Stimulated activated CD4-positive, alpha-beta T cell treated with anti-CD3 and anti-CD28 coated beads, Interleukin-12 subunit alpha, Interleukin-12 subunit beta, amount 100 ng/mL, for 24 hours (primary cell): ENCODE results near the gene PDE11A.

ENCODE experiments used
- DNase-seq, 2 experiments: peaks; one replicate each; pipeline ENCODE4 v3.0.0-alpha.2; 2020; ENCODE audit warnings: low read depth in 2 of 2

Gene PDE11A

DNA sequence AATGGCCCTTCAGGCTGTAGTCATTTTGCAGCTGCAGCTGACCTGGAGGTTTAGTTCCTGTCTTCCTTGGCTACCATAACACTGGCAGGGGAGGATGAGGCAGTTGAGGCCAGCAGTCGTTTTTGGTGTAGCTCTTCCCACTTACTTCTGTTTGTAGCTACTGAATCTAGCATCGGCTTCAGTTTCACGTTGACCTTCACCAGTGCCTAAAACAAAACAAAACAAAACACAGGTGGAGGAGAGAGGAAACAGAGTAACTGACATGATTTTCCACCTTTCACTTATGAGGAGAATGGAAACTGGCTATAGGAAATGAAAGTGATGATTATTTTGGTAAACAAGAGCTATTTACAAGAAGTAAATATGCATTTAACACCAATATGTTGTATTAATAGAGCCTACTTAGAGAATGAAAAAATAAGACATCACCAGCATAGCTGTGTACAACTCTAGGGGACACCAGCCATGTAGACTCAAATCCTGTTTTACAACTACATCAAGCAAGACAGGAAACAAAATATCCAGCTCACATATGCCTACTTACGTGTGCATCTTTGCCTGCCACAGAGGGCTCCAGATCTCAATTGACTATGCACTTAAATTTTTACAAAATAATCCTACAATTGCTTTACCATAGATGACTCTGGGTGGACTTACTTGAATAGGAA lies 443.1 kb downstream of the PDE11A start:
- DNase-seq, result no peak

DNA sequence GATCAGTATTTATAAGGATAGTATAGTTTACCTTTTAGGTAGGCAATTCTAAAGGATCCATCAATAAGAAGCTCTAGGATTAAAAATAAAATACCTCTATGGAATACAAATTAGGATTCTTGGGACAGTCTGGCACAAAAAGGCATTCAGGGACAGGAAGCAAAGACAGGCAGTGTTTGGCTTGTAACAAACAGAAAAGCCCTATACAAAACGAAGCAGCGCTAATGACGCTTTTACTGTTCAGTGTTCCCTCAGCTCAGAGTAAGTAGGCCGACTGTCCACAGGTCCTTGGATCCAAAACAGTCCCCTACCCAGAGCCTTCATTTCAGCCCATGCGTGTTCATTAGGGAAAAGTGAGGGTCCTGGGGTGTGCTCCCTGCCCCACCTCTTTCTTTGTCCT lies 443.7 kb downstream of the PDE11A start:
- no peak for DNase-seq

DNA sequence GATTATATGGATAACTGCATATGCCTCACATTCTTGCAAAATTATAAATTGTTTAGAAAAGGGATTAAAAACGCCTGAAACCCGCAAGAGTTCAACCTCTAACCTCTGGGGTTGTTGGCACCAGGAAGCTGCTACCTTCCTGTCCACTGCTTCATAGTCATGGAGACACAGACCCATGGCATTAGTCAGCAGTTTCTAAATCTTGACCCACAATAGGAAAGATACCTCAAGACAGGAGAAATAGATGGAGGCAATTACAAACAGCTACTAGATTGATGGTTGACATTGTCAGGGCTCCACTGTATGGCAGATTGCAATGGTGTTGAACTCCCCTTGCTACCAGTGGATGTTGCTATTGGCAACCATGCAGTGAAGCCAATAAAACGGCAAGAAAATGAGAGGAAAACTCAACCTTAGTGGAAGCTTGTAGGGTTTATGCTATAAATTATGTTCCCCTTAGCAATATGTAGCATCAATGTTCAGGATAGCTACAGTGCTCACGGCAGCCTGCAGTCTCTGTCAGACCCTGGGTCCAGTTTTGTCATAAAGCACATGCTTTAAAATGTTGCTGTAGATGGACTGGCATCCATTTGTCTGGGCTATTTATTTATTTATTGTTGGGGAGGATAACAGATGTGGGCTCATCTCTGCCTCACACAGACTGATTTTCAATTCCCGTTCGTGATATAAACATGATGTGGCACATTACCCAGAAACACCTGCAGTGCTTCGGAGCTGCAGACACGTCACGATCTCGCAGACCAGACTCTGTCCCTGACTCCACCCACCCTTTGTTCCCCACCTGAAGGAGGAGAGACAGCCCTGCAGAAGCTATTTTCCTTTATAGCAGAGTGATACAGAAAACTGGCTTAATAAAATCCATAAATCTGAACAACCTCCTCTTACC lies 446.6 kb downstream of the PDE11A start:
- DNase-seq, result no peak

DNA sequence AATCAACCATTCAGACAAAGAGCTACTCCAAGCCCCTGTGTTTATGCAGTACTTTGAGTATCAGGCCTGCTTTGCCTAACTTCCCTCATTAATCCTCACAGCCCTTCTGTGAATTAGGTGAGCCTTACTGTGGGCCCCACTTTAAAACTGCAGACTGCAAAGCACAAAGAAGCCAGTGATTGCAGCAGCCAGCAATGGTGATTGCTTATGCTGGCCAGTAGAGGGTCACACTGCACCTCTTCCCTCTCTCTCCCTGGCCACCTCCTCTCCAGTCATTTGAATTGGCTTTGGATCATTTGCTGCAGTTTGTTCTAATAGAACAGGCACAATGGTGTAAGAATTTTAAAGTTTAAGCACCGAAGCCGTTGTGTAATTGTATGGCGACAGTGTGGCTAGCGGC lies 450.1 kb downstream of the PDE11A start:
- DNase-seq, result no peak

DNA sequence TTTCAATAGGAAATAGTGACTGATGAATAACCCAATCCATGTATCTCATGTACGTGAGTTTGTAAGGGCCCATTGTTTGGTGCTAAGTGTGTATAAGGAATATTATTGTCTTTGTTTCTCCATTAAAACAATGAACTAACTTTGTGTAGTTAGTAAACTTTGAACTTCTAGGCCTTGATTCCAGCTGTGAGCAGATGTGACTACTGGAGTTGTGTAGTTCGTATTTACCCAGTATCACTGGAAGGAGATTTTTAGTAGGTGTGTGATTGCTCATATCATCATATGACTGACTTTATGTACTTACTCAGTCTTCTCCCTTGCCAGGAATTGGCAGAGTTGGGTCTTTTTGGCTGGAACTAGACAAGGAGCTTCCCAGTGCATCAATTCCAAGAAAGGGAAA lies 452.6 kb downstream of the PDE11A start:
- DNase-seq, result no peak

DNA sequence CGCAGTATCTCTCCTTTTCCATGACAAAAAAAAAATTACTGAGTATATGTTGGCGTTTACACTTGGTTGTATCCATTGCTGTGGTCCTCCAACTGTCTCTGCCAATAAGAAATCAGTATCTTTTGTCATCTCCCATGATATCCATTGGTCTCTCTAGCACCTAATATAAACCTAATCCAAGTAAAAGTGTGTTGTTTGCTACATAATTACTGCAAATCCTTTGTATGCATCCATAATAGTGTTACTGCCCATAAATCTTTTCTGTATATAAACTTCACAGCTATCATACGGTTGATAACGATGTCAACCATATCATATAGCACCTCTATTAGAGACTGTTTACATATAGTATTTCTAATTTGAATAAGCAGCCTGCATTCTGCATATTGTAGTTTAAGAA lies 453.1 kb downstream of the PDE11A start:
- no peak for DNase-seq

DNA sequence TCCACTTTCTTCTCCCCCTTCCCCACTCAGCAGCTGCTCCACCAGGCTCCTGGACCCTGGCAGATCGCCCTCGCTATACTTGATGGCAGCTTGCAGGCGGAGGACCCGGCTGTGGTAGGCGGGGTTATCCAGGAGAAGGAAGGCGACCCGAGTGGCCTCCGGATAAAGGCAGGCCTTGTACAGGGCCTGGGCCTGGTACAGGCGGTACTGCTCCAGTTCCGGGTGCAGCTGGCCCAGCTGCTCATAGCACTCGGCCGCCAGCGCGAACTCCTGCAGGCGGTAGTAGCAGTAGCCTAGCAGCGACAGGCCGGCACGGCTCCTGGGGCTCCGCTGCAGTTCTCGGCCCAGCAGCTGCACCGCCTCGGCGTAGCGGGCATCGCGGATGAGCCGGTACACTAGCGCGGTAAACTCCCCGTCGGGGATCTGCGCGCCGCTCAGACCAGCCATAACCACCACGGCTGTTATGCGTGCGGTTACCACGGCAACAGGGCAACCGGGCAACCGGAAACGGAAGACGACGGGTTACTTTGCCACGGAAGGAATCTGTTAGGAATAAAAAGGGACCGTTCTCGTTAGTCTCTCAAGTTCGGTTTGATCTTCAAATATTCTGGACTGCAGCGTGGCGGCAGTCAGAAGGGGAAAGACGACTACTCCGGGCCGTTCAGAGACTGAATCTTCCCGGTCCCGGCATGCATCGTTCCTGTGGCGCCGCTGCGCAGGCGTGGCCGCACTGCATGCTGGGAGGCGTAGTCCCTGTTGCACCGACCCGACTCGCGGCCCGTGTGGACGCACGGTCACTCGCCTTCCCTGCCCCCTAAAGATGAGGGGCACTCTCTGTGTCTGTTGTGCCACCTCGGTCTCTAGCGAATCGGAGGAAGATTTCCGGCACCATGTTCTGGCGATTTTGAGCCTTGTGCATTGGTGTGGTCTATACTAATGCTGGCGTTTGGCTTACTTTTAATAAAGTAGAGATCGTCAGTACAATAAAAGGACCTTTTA lies 454.0 kb downstream of the PDE11A start:
- peak; percentile 80 to 88 for DNase-seq

DNA sequence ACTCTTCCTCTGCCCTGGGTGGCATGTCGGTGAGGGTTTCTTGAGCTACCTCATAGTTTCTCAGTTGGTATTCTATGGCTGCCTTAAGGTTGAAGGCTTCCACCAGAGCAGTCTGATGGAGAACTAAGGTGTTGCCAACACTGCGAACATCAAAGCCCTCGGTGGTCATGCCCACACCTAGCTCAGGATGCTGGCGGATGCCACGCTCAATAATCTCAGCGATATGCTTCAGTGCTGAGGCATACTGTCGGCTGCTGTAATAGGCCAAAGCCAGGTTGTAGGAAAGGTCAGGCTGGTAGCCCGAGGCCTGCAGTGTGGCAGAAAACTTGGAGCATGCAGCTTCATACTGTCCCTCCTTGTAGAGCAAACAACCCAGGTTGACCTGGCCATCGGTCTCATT lies 454.7 kb downstream of the PDE11A start:
- no peak for DNase-seq

DNA sequence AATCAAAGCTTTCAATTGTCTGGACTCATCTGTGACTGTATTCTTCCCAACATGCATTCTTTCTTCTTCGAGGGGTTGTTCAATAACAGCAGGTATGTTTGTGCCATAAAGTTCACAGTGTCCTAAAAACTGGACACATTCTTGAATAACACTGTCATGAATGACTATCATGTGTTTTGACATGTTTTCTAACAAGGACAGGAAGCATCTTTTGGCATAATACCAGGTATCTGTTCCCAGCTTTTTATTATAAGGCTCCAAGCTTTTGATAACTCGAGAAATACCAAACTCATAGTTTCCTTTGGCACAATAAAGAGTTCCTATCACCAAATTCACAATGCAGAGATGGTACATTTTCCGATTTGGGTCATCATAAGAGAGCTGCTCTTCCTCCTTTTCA lies 455.8 kb downstream of the PDE11A start:
- DNase-seq, result no peak

DNA sequence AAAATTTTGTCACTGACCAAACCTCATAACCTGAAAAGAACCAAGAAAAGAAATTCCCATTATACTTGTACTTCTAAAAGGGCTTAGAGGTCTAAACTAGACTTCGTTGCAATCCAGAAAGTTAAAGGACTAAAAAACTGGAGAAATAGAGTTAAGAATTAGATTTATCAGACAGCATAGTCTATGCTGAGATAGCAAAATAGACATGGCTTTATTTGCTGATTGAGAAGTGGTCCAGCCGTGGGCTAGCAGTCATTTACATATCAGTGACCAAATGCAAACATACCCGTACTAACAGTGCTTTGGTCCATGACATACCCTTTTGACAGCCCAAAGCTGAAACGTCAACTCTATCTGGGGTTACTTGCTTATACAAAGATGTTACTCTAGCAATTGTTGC lies 456.5 kb downstream of the PDE11A start:
- DNase-seq, result no peak

DNA sequence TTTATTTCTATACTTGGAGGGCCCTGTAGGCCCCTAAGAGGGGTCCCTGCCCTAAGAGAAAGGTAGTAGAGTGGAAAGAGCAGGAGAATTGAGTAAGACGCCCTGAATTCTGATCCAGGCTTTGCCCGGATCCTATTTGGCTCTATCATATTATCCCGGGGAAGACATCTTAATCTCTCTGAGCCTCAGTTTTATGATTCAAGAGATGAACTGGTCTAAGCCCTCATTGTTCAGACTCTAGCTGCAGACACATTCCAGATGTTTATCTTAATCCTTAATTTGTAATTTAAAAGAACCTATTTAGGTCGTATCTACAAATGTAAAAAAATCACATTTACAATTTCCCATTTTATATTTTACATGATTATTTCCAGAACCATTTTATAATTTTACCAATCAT lies 459.9 kb downstream of the PDE11A start:
- DNase-seq, result no peak

DNA sequence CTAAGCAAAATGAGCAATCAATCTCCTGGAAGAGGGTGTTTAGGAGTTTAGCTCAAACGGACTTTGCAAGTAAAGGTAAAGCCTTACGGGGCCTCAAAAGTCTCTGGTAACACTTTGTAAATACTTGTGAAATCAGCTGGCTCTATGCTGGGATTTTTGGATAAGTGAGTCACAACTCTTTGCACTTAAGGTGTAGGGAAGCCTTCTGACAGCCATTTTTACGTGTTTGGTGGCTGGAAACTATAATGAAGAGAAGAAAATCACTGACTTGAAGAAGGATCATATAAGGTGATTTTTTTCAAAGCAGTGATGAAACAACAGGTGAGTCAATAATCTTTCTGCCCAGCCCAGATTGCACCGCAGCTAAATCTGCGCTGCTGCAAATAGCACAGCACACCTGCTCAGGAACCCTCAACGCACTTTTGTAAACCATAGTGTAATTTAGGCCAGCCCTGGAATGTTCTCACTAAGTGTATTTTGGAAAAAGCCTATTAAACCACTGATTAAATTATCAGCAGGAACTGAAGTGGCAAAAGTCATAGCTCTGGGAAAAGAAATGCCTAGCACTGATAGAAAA lies 461.2 kb downstream of the PDE11A start:
- no peak for DNase-seq

DNA sequence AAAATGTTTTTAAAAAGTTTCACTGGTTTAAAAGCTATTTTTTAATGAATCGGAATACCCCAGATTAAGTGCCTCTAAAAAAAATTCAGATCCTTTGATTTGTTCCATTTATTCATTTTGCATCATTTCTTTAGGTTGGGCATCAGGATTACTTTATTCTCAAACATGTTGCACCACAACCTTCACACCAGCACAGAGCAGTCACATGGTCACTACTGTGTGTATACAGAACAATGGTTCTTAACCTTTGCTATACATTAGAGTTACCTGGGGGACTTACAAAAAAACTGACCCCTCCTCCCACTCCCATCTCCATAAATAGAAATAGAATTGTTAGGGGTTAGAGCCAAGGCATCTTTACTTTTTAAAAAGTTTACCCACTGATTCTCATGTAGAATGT lies 461.8 kb downstream of the PDE11A start:
- DNase-seq, result no peak

DNA sequence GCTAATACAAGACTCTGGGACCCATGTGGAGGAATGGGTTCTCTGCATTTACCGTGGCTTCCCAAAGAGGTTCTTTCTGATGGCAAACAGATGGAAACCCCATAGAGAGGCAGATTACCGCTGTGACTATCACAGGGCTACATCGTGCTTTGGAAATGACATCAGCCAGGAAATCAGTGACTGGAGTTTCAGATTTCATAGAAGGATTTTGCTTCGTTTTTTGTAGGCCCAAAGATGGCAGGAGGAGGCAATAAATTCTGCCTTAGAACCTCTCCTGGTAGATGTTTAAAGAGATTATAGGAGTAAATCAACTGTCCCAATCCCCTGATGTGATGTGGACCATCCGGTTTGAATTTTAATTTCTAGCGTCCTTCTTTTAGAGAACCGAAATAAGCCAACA lies 465.9 kb downstream of the PDE11A start:
- DNase-seq, result no peak

DNA sequence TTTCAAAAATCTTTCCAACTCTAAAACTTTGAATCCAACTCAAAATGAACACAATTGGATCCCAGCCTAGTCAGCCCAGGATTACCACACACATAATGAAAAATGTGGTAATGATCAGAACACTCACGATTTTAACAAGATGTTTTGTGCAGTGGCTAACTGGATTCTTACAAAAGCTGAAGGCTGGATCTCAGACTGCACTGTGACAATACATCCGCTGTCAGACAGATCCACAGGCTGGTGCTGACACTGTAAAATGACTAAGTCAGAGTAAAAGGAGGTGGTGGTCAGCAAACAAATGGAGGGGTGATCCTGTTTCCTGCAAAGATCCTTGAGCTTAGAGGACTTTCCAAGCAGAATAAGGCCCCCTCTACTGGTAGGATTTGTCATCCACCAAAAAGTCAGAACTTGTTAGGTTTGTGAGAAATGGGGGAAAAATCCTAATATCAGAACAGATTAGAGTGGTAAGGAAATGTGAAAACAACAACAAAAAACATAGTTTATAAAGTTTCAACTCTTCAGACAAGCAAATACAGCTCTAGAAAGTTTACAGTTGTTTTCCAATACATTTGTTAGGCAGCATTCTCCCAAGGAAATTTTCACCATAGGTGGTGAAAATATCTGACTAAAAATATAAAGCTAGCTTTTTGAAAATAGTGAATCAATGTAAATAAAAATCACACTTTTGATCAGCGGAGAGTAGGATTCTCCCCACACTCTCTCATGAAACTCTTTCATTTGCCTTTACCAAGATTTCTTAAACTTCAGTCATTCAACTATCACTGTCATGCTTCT lies 468.1 kb downstream of the PDE11A start:
- DNase-seq, result no peak

DNA sequence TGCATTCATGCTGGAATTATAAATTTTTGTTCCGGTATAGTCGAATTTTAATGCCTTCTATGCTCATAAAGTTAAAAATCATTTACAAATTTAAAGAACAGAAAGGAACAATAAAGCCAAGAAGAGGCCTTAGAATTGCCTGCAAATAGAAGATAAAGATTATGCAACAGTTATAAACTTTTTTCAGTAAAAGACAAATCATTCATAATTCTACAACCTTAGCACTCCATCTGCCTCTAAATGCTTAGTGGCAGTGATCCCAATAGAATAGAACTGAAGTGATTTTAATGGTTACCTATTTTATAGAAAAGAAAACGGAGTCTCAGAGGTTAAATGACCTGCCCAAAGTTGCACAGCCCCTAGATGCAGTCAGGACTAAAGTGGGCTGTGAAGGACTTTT lies 468.8 kb downstream of the PDE11A start:
- no peak for DNase-seq

DNA sequence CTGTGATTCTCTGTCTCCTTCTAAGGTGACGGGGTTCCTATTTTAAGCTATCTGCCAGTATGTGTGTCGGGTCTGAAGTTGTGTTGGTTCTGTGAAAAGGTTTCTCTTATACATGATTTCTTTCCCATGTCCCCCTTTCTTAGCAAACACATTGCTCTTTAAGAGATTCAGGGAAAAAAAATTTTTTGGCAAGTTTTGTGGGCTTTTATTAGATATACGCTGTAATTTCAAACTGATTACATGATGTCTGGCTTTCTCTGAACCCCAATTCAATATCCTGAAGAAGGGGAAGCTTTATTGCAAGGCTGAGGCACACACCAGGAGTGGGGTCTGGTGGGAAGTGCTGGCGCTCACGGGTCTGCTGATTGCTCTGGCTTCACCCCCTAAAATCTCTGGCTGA lies 469.4 kb downstream of the PDE11A start:
- DNase-seq, result no peak

DNA sequence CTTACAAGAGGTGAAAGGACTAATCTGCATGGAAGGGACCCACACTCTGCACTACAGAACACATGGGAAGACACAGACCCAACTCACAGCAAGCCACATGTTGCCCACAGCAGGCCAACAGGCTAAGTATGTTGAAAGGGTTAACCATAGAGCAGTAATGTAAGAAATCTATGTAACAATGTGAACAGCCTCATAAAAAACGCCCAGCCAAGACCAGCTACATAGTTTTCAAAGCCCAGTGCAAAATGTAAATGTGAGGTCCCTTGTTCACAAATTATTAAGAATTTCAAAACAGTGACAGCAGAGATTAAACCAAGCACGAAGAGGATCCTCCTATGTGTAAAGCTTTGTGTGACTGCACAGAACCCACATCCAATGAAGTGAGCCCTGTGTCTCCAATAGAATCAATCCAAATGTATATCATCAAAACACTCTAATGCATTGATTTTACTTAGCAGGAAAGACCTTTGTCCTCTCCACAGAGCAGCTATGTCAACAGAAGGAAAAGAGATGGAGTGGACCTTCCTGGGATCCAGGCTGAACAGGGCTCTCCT lies 469.9 kb downstream of the PDE11A start:
- no peak for DNase-seq

DNA sequence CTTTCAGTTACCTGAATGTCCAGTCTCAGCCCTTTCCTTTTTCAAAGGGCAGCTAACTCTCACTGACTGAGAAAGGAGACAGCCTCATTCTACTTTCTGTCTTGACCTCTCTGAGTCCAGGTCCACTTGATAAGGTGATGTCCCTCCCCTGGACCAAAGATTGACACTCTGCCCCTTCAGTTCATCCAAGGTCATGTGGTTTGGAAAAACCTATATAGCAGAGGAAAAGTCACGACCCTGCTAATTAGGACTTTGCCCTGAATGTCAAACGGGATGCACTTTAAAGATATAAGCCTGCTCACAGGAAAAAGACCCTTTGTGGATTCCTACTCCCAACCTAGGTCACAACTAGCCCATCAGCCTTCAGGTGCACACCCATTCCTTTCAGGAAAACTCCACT lies 471.7 kb downstream of the PDE11A start:
- no peak for DNase-seq

DNA sequence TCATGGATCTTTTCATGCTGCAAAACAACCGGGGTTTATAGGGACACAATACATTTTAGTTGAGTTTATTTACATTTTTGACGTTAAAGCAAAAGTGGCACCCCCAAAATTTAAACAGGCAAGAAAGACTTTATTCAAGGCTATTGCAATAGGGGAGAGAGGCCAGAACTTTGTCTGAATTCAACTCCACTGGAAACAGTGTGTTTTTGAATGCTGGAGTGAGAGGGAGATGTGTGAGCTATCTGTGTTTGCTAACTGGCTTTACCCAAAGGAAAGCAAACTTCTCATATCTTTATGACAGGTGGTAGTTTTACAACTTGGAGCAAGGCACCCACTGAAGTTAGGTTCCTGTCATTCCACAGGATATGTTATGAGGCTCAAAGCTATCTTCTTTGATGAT lies 472.6 kb downstream of the PDE11A start:
- DNase-seq, result no peak
